Stomach smooth muscle (tissue), 2 donors: ENCODE data around the gene DMRTA2.
"Not testable (repeated sequence)": the region's sequence is repeated elsewhere in the genome, so short reads cannot be mapped to it uniquely, and the experiment has no call there.

Experiments
- H3K27ac ChIP-seq: one replicate; pipeline ENCODE4 v1.7.0; 2013; ENCODE audit warnings: mild to moderate bottlenecking, low read length, inconsistent platforms
- H3K27me3 ChIP-seq, 2 donors: one replicate each; pipeline ENCODE4 v1.7.0; 2013; ENCODE audit warnings: low read length in 2 of 2; ENCODE audit not compliant: insufficient read depth in 2 of 2, control insufficient read depth in 1 of 2
- H3K36me3 ChIP-seq, 2 donors: one replicate each; pipeline ENCODE4 v1.7.0; 2013; ENCODE audit warnings: low read length in 2 of 2; ENCODE audit not compliant: control insufficient read depth in 2 of 2, insufficient read depth in 2 of 2
- H3K4me1 ChIP-seq: one replicate; pipeline ENCODE4 v1.7.0; 2013; ENCODE audit warnings: low read length; ENCODE audit not compliant: control insufficient read depth, insufficient read depth
- H3K4me3 ChIP-seq, 2 donors: one replicate each; pipeline ENCODE4 v1.7.0; 2013; ENCODE audit warnings: low read length in 2 of 2
- H3K9ac ChIP-seq, 2 donors: one replicate each; pipeline ENCODE4 v1.7.0; 2013; ENCODE audit warnings: low read length in 2 of 2, mild to moderate bottlenecking in 1 of 2
- H3K9me3 ChIP-seq, 2 donors: one replicate each; pipeline ENCODE4 v1.7.0; 2013; ENCODE audit warnings: low read length in 2 of 2; ENCODE audit not compliant: control insufficient read depth in 2 of 2
- donor health status: healthy.
- donor health status: Pancreatic carcinoma.

The DMRTA2 gene

DNA sequence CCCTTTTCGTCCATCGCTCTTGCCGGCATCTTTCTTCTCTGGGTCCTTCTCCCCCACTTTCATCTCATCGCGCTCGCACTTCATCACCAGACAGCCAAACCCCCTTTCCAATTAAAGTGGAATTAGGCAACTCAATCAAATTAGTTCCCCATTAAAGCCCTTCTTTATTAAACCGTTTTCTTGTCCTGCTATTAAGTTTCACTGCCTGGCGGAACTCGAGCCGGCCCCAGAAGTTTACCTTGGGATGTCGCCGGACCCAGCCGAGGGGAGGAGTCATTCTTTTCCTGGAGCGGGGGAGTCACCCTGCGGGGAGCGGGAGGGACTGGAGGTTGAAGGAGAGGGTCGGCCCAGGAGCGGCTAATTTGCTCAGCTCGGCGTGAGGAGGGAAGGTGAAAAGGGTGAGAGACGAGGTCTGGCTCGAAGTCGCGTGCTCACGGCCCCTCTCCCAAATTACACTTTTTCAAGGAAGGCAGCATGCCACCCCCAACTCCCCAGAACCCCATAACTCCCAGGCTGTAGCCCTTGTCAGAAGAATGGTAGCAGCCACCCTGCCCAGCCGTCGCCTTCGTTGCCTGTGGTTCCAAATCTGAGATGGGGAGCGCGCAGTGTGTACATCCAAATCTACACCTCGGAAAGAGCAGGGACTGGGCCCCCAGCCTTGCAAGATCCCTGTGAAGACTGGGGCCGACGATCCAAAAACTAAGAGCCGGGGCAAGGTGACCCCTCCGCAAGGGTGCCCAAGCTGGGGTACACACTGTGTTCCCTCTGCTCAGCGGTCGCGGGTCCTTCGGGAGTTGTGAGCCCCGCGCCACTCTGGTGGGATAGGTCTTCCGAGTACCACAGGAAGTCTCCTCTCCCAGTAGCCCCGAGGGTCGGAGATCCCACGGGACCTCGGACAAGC is 6.4 kb downstream of the DMRTA2 start:
- H3K27me3 ChIP-seq: peaks cover 67 to 71% of the 10 kb centered on the region in 2 donors
- no peaks in the 10 kb centered on the region for H3K36me3 ChIP-seq
- H3K9ac ChIP-seq: no peak overlapping the region
- H3K9me3 ChIP-seq: peaks cover 0 to 3% of the 10 kb centered on the region in 2 donors
- H3K27ac ChIP-seq: no peak overlapping the region
- H3K4me3 ChIP-seq: peak overlapping the region; percentile 8 to 15
- peaks cover 28% of the 10 kb centered on the region for H3K4me1 ChIP-seq

- no peak overlapping the region for H3K9ac ChIP-seq
- H3K27me3 ChIP-seq: peaks cover 63 to 64% of the 10 kb centered on the region in 2 donors
- H3K27ac ChIP-seq: no peak overlapping the region
- H3K4me1 ChIP-seq: peaks cover 27% of the 10 kb centered on the region
- H3K36me3 ChIP-seq: no peaks in the 10 kb centered on the region
- H3K4me3 ChIP-seq: peak overlapping the region in 1 of 2 donors; percentile 8
- peaks cover 0 to 3% of the 10 kb centered on the region in 2 donors for H3K9me3 ChIP-seq
Measured at GRCh38 chr1:50416150-50416527, 7.1 kb downstream of the DMRTA2 start.

GRCh38 chr1:50415235-50416149 is 7.8 kb downstream of the DMRTA2 start:
- Histone ChIP-seq H3K36me3 (no peaks in the 10 kb centered on the region), H3K4me1 (peaks cover 23% of the 10 kb centered on the region), H3K4me3 (no peak overlapping the region), H3K27ac (no peak overlapping the region), H3K9me3 (peaks cover 0 to 3% of the 10 kb centered on the region in 2 donors), H3K27me3 (peaks cover 57 to 58% of the 10 kb centered on the region in 2 donors), H3K9ac (no peak overlapping the region)

DNA sequence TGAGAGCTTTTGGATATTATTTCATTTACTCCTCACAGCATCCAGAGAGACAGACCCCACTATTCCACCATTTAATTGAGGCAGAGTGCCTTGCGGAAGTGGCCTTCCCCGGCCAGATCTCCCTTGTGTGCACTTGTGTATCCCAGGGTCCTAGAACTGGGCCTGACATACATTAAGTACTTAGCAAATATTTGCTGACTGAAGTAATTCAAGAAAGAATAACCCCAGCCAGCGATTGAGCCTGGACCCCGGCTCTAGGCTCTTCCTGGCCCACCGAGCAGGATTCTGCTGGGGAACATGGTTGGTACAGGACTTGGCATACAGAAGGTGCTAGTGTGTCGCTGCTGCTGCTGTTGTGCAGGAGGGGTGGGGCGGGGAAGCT is 8.4 kb downstream of the DMRTA2 start:
- H3K27me3 ChIP-seq: peaks cover 51% of the 10 kb centered on the region in 2 donors
- no peak overlapping the region for H3K4me3 ChIP-seq
- no peak overlapping the region for H3K9ac ChIP-seq

GRCh38 chr1:50412813-50413476 is 10.3 kb downstream of the DMRTA2 start:
- Histone ChIP-seq H3K27me3 (peaks cover 34 to 41% of the 10 kb centered on the region in 2 donors), H3K4me3 (no peak overlapping the region), H3K4me1 (peaks cover 13% of the 10 kb centered on the region), H3K9ac (no peak overlapping the region), H3K27ac (no peak overlapping the region), H3K36me3 (no peaks in the 10 kb centered on the region), H3K9me3 (peaks cover 0 to 3% of the 10 kb centered on the region in 2 donors)

More for the DNA sequence above, 8.4 kb downstream of the DMRTA2 start:
- Histone ChIP-seq H3K9me3 (peaks cover 0 to 3% of the 10 kb centered on the region in 2 donors), H3K27ac (no peak overlapping the region), H3K36me3 (no peaks in the 10 kb centered on the region), H3K4me1 (peaks cover 23% of the 10 kb centered on the region)

DNA sequence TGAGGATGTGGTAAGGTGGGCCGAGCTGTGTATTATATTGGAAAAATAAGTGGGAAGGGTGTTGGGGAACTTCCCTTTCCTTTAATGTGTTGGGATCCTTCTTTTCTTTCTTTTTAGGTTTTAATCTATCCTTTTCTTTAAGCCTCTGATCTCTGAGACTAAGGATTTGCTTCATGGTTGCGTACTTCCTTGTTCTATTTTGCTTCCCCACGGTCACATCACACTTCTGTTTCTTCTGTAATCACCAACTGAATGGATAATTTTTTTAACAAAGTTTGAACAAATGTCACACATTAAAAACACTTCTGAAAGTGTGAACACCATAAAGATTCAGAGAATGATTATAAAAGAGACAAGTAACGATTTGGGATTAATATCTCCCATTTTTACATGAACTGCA is 17.4 kb downstream of the DMRTA2 start:
- H3K9ac ChIP-seq: no peak overlapping the region
- no peaks in the 10 kb centered on the region for H3K4me1 ChIP-seq
- H3K9me3 ChIP-seq: no peaks in the 10 kb centered on the region
- no peaks in the 10 kb centered on the region for H3K36me3 ChIP-seq
- no peaks in the 10 kb centered on the region for H3K27me3 ChIP-seq
- no peak overlapping the region for H3K4me3 ChIP-seq
- no peak overlapping the region for H3K27ac ChIP-seq

DNA sequence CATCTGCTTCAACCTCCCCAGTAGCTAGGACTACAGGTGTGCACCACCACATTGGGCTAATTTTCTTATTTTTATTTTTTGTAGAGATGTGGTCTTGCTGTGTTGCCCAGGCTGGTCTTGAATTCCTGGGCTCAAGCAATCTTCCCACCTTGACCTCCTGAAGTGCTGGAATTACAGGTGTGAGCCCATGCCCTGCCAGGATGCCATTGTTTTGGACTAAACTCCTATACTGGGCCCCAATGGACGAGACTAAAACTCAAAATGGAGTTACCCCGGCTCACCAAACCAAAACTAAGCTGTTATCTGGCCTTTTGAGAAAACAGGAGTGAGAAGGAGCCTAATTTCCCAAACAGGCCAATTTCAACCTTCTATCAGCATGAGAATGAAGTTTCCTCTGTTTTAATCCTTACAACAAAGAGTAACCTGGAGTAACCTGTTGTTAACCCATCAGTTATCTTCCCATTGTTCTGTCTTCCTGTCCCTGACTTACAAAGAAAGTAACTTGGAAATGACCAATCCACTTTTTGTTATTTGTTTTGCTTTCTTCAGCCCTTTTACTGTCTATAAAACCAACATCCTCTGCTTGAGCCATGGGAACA is 29.6 kb downstream of the DMRTA2 start:
- Histone ChIP-seq H3K9me3 (no peaks in the 10 kb centered on the region), H3K27me3 (no peaks in the 10 kb centered on the region), H3K4me3 (no peak overlapping the region), H3K27ac (no peak overlapping the region), H3K36me3 (no peaks in the 10 kb centered on the region), H3K4me1 (no peaks in the 10 kb centered on the region), H3K9ac (no peak overlapping the region)

GRCh38 chr1:50381551-50381950 is 41.7 kb downstream of the DMRTA2 start:
- H3K9ac ChIP-seq, H3K27ac ChIP-seq, H3K4me3 ChIP-seq, H3K9me3 ChIP-seq, H3K4me1 ChIP-seq, H3K27me3 ChIP-seq, H3K36me3 ChIP-seq: not testable (repeated sequence)

DNA sequence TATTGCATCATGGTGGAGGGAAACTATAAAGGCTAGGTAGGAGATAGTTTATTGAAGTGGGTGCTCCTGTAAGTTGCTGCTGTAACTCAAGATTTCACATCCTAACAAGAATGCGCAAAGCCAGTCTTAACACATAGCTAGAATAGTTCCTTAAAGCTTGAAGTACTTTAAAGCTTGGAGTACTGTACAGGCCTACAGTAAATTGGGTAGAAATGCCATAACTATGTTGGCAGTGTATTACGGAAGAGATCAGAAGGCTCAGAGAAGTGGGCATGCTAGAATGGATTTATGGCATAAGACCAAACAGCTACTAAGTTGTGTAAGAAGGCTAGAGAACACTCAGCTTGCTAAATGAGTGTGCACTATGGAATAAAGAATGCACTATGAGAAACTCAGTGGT is 44.5 kb downstream of the DMRTA2 start:
- Histone ChIP-seq H3K9me3 (no peaks in the 10 kb centered on the region), H3K27me3 (no peaks in the 10 kb centered on the region), H3K36me3 (no peaks in the 10 kb centered on the region), H3K27ac (no peak overlapping the region), H3K9ac (no peak overlapping the region), H3K4me3 (no peak overlapping the region), H3K4me1 (no peaks in the 10 kb centered on the region)

DNA sequence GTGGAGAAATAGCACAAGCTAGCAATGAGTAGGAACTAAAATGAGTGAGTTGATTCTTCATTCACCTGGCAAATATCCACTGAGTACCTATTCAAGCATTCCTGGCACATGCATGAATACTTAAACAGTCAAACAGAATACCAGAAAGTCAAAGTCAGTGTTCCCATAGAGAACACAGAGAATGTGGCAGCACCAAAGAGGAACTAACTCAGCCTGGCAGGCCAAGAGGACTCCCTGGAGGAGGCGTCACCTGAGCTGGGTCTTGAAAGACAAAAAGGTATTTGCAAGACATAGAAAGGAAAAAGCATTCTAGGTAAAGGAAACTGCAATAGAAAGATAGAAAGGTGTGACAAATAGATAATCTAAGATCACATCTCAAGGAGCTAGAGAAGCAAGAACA is 49.7 kb downstream of the DMRTA2 start:
- Histone ChIP-seq H3K27ac (no peak overlapping the region), H3K27me3 (peaks cover 5 to 11% of the 10 kb centered on the region in 2 donors), H3K9me3 (no peaks in the 10 kb centered on the region), H3K36me3 (no peaks in the 10 kb centered on the region), H3K4me3 (no peak overlapping the region), H3K4me1 (peaks cover under 1% of the 10 kb centered on the region), H3K9ac (no peak overlapping the region)
